Suprapubic skin (tissue), 4 donors: ENCODE data around the gene CACNA2D1. TPM values are rescaled to one million over a fixed set of nuclear protein-coding genes. Genes with fewer than 3 reads are reported as not detected.

Source experiments
- DNase-seq, 2 donors: peaks; one replicate each; pipeline ENCODE4 v3.0.0-alpha.2; 2019; ENCODE audit warnings: low spot score in 2 of 2
- H3K27ac ChIP-seq: fragments of 200-600 bp; sonication (generic); one replicate; pipeline ENCODE4 v1.5.1; 2019
- H3K27me3 ChIP-seq: fragments of 200-600 bp; sonication (generic); one replicate; pipeline ENCODE4 v1.5.1; 2019
- H3K36me3 ChIP-seq: fragments of 200-600 bp; sonication (generic); one replicate; pipeline ENCODE4 v1.5.1; 2019
- H3K4me1 ChIP-seq: fragments of 200-600 bp; sonication (generic); one replicate; pipeline ENCODE4 v1.5.1; 2019
- H3K4me3 ChIP-seq: fragments of 200-600 bp; sonication (generic); one replicate; pipeline ENCODE4 v1.5.1; 2019; ENCODE audit warnings: mild to moderate bottlenecking
- H3K9me3 ChIP-seq: fragments of 200-600 bp; sonication (generic); one replicate; pipeline ENCODE4 v1.5.1; 2019
- EP300 ChIP-seq: sonication (generic); formaldehyde crosslinking; IDR thresholded peaks from one replicate; pipeline ENCODE4 v1.6.1; 2017; ENCODE audit warnings: antibody characterized with exemption
- POLR2A ChIP-seq, 2 donors: fragments of 450-650 bp; IDR thresholded peaks; one replicate each; pipeline ENCODE4 v1.6.1; 2017; ENCODE audit warnings: antibody characterized with exemption in 2 of 2, mild to moderate bottlenecking in 2 of 2, moderate library complexity in 2 of 2
- POLR2AphosphoS5 ChIP-seq, 3 donors: sonication (generic); formaldehyde crosslinking; IDR thresholded peaks; one replicate each; pipeline ENCODE4 v1.6.1; 2017; ENCODE audit warnings: antibody characterized with exemption in 3 of 3
- WGBS: methylation state at CpG from one replicate; pipeline ENCODE4 v1.1.5; 2018; 5-methylcytosine and 5-hydroxymethylcytosine counted together
- total RNA-seq, 4 donors: library from RNA; depleted of rRNA; stranded (reverse); fragments of >200 nt; gene quantifications; one replicate each; pipeline ENCODE4 v1.1.0, GENCODE V29; 2016
- TF ChIP-seq, protein P1 (sequence below), 2 donors: fragments of 200-600 bp in 1 of 2; fragments of 450-650 bp in 1 of 2; sonication (generic) in 1 of 2; IDR thresholded peaks; one replicate each; pipeline ENCODE4 v1.5.1; 2016 to 2019; ENCODE audit warnings: antibody characterized with exemption in 2 of 2, mild to moderate bottlenecking in 1 of 2, moderate library complexity in 1 of 2

Gene CACNA2D1
- total RNA-seq, 4 donors from 2014 or later = 9.3 to 16.9 (median 10.6) TPM

DNA sequence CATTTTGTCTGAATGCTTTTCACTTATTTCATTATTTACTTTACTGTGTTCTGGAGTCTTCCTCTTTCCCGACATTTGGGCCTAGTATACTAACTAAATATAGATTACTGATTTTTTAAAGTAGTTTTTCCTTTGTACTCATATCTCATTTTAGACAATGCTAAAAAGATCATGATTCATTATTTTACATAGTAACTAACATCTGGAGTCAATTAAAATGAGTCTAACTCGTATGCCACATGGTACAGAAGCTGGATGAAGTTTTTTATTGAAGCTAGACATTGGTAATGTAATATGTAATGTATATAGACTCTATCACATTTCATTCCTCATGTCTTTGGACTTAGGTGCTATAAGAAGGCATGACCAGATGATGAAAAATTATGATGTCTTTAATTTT, 517.4 kb downstream of the CACNA2D1 start:
- no peak for DNase-seq
- TF ChIP-seq EP300 = no peak
- no peak for TF ChIP-seq POLR2AphosphoS5 (IDR thresholded peaks at IDR 0.05)
- no peak for TF ChIP-seq POLR2A (IDR thresholded peaks at IDR 0.05)
- TF ChIP-seq, protein P1, sequence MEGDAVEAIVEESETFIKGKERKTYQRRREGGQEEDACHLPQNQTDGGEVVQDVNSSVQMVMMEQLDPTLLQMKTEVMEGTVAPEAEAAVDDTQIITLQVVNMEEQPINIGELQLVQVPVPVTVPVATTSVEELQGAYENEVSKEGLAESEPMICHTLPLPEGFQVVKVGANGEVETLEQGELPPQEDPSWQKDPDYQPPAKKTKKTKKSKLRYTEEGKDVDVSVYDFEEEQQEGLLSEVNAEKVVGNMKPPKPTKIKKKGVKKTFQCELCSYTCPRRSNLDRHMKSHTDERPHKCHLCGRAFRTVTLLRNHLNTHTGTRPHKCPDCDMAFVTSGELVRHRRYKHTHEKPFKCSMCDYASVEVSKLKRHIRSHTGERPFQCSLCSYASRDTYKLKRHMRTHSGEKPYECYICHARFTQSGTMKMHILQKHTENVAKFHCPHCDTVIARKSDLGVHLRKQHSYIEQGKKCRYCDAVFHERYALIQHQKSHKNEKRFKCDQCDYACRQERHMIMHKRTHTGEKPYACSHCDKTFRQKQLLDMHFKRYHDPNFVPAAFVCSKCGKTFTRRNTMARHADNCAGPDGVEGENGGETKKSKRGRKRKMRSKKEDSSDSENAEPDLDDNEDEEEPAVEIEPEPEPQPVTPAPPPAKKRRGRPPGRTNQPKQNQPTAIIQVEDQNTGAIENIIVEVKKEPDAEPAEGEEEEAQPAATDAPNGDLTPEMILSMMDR (IDR thresholded peaks at IDR 0.05) = no peak
- Histone ChIP-seq H3K36me3 (no peaks in the 10 kb centered on the region), H3K9me3 (no peaks in the 10 kb centered on the region), H3K27ac (no peak overlapping the region), H3K4me1 (no peaks in the 10 kb centered on the region), H3K27me3 (no peaks in the 10 kb centered on the region), H3K4me3 (no peak overlapping the region)
- WGBS = 38% methylated on average over 2 of the region's 2 CpGs

DNA sequence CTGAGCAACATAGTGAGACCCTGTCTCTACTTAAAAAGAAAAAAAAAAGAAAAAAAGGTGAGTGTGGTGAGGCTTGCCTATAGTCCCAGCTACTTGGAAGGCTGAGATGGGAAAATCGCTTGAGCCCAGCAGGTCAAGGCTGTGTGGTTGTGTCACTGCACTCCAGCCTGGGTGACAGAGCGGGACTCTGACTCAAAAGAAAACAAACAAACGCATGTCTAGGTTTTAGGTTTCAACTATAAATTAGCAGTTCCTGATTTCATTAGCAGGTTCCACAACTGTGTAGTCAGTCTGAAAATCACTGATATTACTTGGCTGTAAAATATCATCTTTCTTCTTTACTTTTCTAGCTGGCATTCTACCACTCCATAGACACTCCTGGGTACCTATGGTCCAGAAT, 518.0 kb downstream of the CACNA2D1 start:
- no peaks in the 10 kb centered on the region for H3K9me3 ChIP-seq
- H3K4me1 ChIP-seq = no peaks in the 10 kb centered on the region
- 90% methylated on average over 3 of the region's 3 CpGs for WGBS
- TF ChIP-seq POLR2A (IDR thresholded peaks at IDR 0.05) (no peak), EP300 (no peak)
- TF ChIP-seq, protein P1 (IDR thresholded peaks at IDR 0.05) = no peak
- no peak for DNase-seq
- no peak overlapping the region for H3K4me3 ChIP-seq
- H3K27ac ChIP-seq = no peak overlapping the region
- no peaks in the 10 kb centered on the region for H3K27me3 ChIP-seq
- H3K36me3 ChIP-seq = no peaks in the 10 kb centered on the region

DNA sequence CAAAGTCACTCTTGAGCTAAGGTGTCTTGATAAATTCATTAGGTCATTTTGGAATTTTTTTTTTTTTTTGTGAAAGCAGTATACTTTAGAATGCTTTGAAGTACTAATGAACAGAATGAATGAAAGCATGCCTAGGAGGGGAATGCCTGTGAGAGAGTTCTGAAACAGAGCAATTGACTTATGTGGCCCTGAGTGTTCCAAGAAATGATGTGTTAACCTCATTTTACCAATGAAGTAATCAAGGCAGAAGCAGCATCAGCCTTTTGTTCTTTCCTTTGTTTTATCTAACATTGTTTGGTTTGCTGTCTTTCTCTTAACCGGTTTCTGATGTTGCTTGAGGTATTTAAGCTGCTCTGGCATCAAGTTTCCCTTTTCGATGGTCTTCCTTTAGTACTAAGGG, 519.1 kb downstream of the CACNA2D1 start:
- WGBS = 62% methylated on average over 2 of the region's 2 CpGs
- Histone ChIP-seq H3K27me3 (no peaks in the 10 kb centered on the region), H3K4me3 (no peak overlapping the region), H3K4me1 (no peaks in the 10 kb centered on the region), H3K27ac (no peak overlapping the region), H3K9me3 (no peaks in the 10 kb centered on the region), H3K36me3 (no peaks in the 10 kb centered on the region)
- DNase-seq = no peak
- TF ChIP-seq POLR2A (IDR thresholded peaks at IDR 0.05) (no peak), EP300 (no peak), POLR2AphosphoS5 (IDR thresholded peaks at IDR 0.05) (no peak)
- TF ChIP-seq, protein P1 (IDR thresholded peaks at IDR 0.05) = no peak

DNA sequence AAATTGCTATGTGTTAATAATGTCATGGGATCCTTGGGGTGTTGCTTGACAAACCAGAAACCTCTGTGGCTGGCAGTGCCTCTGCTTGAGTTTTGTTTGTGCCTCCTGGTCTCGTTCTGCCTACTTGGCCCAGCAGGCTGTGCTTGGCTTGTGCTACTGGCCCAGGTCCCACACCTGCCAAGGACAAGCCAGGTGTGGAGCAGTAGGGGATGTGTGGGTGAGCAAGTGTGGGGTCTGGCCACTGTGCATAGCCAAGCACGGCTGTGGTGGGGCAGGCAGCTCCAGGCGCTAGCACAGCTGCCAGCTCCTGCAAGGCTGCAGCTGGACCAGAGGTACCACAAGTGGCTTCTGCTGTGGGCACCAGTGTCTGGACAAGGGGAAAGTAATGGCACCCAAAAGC, 524.1 kb downstream of the CACNA2D1 start:
- Histone ChIP-seq H3K27ac (no peak overlapping the region), H3K4me3 (no peak overlapping the region), H3K4me1 (no peaks in the 10 kb centered on the region), H3K9me3 (peaks cover under 1% of the 10 kb centered on the region), H3K27me3 (no peaks in the 10 kb centered on the region), H3K36me3 (no peaks in the 10 kb centered on the region)
- 82% methylated on average over 3 of the region's 3 CpGs for WGBS
- DNase-seq = no peak
- TF ChIP-seq EP300 (no peak), POLR2AphosphoS5 (IDR thresholded peaks at IDR 0.05) (no peak), POLR2A (IDR thresholded peaks at IDR 0.05) (no peak)
- TF ChIP-seq, protein P1 (IDR thresholded peaks at IDR 0.05) = no peak

DNA sequence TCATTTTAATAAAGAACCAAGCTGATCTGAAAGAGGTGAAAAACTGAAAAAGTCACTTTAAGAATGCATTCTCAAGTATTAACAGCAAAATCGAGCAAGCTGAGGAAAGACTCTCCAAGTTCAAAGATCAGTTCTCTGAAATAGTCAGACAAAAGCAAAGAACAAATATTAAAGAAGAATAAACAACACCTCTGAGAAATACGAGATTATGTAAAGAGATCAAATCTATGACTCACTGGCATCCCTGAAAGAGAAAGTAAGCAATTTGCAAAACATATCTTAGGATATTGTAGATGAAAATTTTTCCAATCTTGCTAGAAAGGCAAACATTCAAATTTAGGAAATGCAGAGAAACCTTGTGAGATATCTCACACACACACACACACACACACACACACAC, 535.4 kb downstream of the CACNA2D1 start:
- H3K9me3 ChIP-seq = no peaks in the 10 kb centered on the region
- TF ChIP-seq POLR2AphosphoS5 (IDR thresholded peaks at IDR 0.05) = no peak
- TF ChIP-seq EP300 = no peak
- TF ChIP-seq, protein P1 (IDR thresholded peaks at IDR 0.05) = no peak
- H3K27me3 ChIP-seq = no peaks in the 10 kb centered on the region
- H3K4me3 ChIP-seq = no peak overlapping the region
- no peak for DNase-seq
- H3K36me3 ChIP-seq = no peaks in the 10 kb centered on the region
- no peaks in the 10 kb centered on the region for H3K4me1 ChIP-seq
- H3K27ac ChIP-seq = no peak overlapping the region
- 61% methylated on average over 2 of the region's 2 CpGs for WGBS
